Liver (tissue), 9 donors: ENCODE results near the gene GGCX. TPM values are rescaled to one million over a fixed set of nuclear protein-coding genes. Genes with fewer than 3 reads are reported as not detected.

Experiments used
- DNase-seq: peaks from one replicate; pipeline ENCODE4 v3.0.0-alpha.2; 2017; ENCODE audit warnings: low spot score
- H3K27ac ChIP-seq, 2 donors: one replicate each; pipeline ENCODE4 v1.7.0; 2013; ENCODE audit warnings: inconsistent platforms in 2 of 2, low read length in 2 of 2, control low read depth in 1 of 2, low read depth in 1 of 2, mild to moderate bottlenecking in 1 of 2
- H3K27me3 ChIP-seq, 4 donors: one replicate each; pipeline versions ENCODE4 v1.6.1 to v1.7.0; 2013; ENCODE audit warnings: low read length in 3 of 4, inconsistent platforms in 1 of 4, mild to moderate bottlenecking in 1 of 4, moderate library complexity in 1 of 4; ENCODE audit not compliant: control insufficient read depth in 4 of 4, insufficient read depth in 4 of 4
- H3K36me3 ChIP-seq, 4 donors: one replicate each; pipeline versions ENCODE4 v1.6.1 to v1.7.0; 2013; ENCODE audit warnings: low read length in 3 of 4, mild to moderate bottlenecking in 3 of 4, low read depth in 1 of 4, moderate library complexity in 1 of 4; ENCODE audit not compliant: control insufficient read depth in 4 of 4, insufficient read depth in 3 of 4
- H3K4me1 ChIP-seq, 4 donors: one replicate each; pipeline versions ENCODE4 v1.6.1 to v1.7.0; 2013; ENCODE audit warnings: low read length in 3 of 4, mild to moderate bottlenecking in 3 of 4, moderate library complexity in 1 of 4; ENCODE audit not compliant: control insufficient read depth in 4 of 4, insufficient read depth in 4 of 4
- H3K4me3 ChIP-seq, 3 donors: one replicate each; pipeline versions ENCODE4 v1.6.1 to v1.7.0; 2013; ENCODE audit warnings: low read length in 3 of 3, control low read depth in 1 of 3, low read depth in 1 of 3, mild to moderate bottlenecking in 1 of 3
- H3K9ac ChIP-seq, 2 donors: one replicate each; pipeline ENCODE4 v1.7.0; 2013; ENCODE audit warnings: low read length in 2 of 2, mild to moderate bottlenecking in 2 of 2, moderate library complexity in 2 of 2, control low read depth in 1 of 2, low read depth in 1 of 2
- H3K9me3 ChIP-seq, 4 donors: one replicate each; pipeline versions ENCODE4 v1.6.1 to v1.7.0; 2013; ENCODE audit warnings: low read length in 3 of 4; ENCODE audit not compliant: control insufficient read depth in 4 of 4
- ATF3 ChIP-seq: IDR thresholded peaks from 2 replicates; pipeline ENCODE4 v1.6.1; 2016; ENCODE audit warnings: antibody characterized with exemption
- CTCF ChIP-seq: fragments of 150-350 bp; IDR thresholded peaks from 2 replicates; pipeline ENCODE4 v1.5.1; 2017; ENCODE audit warnings: improper control_type of control experiment, low read depth, low read length; ENCODE audit not compliant: missing input control
- EGR1 ChIP-seq, 2 donors: IDR thresholded peaks; 2 replicates each; pipeline ENCODE4 v1.6.1; 2016 to 2018; ENCODE audit warnings: antibody characterized with exemption in 2 of 2, low read depth in 2 of 2
- FOXA1 ChIP-seq: IDR thresholded peaks from 2 replicates; pipeline ENCODE4 v1.6.1; 2016; ENCODE audit warnings: antibody characterized with exemption
- FOXA2 ChIP-seq: IDR thresholded peaks from 2 replicates; pipeline ENCODE4 v1.6.1; 2016; ENCODE audit warnings: antibody characterized with exemption
- GABPA ChIP-seq, 2 donors: IDR thresholded peaks in 1 of 2; conservative IDR thresholded peaks in 1 of 2; 2 replicates each; pipeline ENCODE4 v1.6.1; 2016; ENCODE audit warnings: antibody characterized with exemption in 2 of 2, mild to moderate bottlenecking in 1 of 2, moderate library complexity in 1 of 2
- HNF4A ChIP-seq, 2 donors: conservative IDR thresholded peaks; 2 replicates each; pipeline ENCODE4 v1.6.1; 2016; ENCODE audit warnings: antibody characterized with exemption in 2 of 2, mild to moderate bottlenecking in 2 of 2
- HNF4G ChIP-seq: IDR thresholded peaks from 2 replicates; pipeline ENCODE4 v1.6.1; 2016; ENCODE audit warnings: antibody characterized with exemption
- JUND ChIP-seq, 2 donors: IDR thresholded peaks; 2 replicates each; pipeline ENCODE4 v1.6.1; 2016; ENCODE audit warnings: antibody characterized with exemption in 2 of 2
- MAX ChIP-seq: IDR thresholded peaks from 2 replicates; pipeline ENCODE4 v1.6.1; 2016; ENCODE audit warnings: antibody characterized with exemption
- NR2F2 ChIP-seq: IDR thresholded peaks from 2 replicates; pipeline ENCODE4 v1.6.1; 2016; ENCODE audit warnings: antibody characterized with exemption
- RAD21 ChIP-seq, 2 donors: IDR thresholded peaks; 2 replicates each; pipeline ENCODE4 v1.6.1; 2016; ENCODE audit warnings: antibody characterized with exemption in 2 of 2, mild to moderate bottlenecking in 2 of 2
- REST ChIP-seq: IDR thresholded peaks from 2 replicates; pipeline ENCODE4 v1.6.1; 2016; ENCODE audit warnings: antibody characterized with exemption, mild to moderate bottlenecking
- RXRA ChIP-seq, 2 donors: IDR thresholded peaks; 2 replicates each; pipeline ENCODE4 v1.6.1; 2017 to 2018; ENCODE audit warnings: antibody characterized with exemption in 2 of 2, mild to moderate bottlenecking in 1 of 2
- SP1 ChIP-seq: IDR thresholded peaks from 2 replicates; pipeline ENCODE4 v1.6.1; 2018; ENCODE audit warnings: antibody characterized with exemption, mild to moderate bottlenecking
- YY1 ChIP-seq: IDR thresholded peaks from 2 replicates; pipeline ENCODE4 v1.6.1; 2016; ENCODE audit warnings: antibody characterized with exemption, mild to moderate bottlenecking
- ZBTB33 ChIP-seq: IDR thresholded peaks from 2 replicates; pipeline ENCODE4 v1.6.1; 2016; ENCODE audit warnings: antibody characterized with exemption
- WGBS: extraction: QIAGEN DNeasy Blood & Tissue Kit; methylation state at CpG from one replicate; pipeline ENCODE4 v1.1.7; 2013; 5-methylcytosine and 5-hydroxymethylcytosine counted together
- polyA plus RNA-seq, 2 donors: library from polyadenylated mRNA; stranded (reverse) in 1 of 2; unstranded in 1 of 2; fragments of 200-250 nt in 1 of 2; fragments of >200 nt in 1 of 2; fragmentation: Nextera tagmentation in 1 of 2; extraction: Ambion mirVana in 1 of 2; gene quantifications; one replicate each; pipeline versions ENCODE4 v1.2.1 to v1.2.3, GENCODE V29; 2013 to 2015
- total RNA-seq, 2 donors: library from RNA; depleted of rRNA; stranded (reverse); fragments of >200 nt; gene quantifications; one replicate each; pipeline ENCODE4 v1.2.3, GENCODE V29; 2014
- donor health status: healthy.
- donor health status: healthy.
- donor health status: healthy.
- donor health status: healthy.
- donor health status: healthy.

The GGCX gene
- total and polyA plus RNA-seq, 4 donors: 67.3 to 189 (median 90.4) TPM

- 82% methylated on average over 4 of the region's 4 CpGs for WGBS
- H3K36me3 ChIP-seq: no peaks in the 10 kb centered on the region
- peak overlapping the region; percentile 32 to 74 for H3K27ac ChIP-seq
- no peak overlapping the region for H3K9ac ChIP-seq
- H3K27me3 ChIP-seq: no peaks in the 10 kb centered on the region
- TF ChIP-seq RAD21 (IDR thresholded peaks at IDR 0.05) (no peak), MAX (no peak), GABPA (IDR thresholded peaks at IDR 0.05 in 1 of 2, conservative IDR thresholded peaks at IDR 0.05 in 1 of 2) (no peak), FOXA1 (no peak), YY1 (no peak), JUND (IDR thresholded peaks at IDR 0.05) (no peak), SP1 (no peak), NR2F2 (no peak), EGR1 (IDR thresholded peaks at IDR 0.05; ENCODE audit: low read depth in 2 of 2) (no peak), REST (no peak), FOXA2 (no peak), RXRA (IDR thresholded peaks at IDR 0.05) (no peak), HNF4G (no peak), ZBTB33 (no peak), ATF3 (no peak), CTCF (no peak)
- no peaks in the 10 kb centered on the region for H3K9me3 ChIP-seq
- no peak for DNase-seq
- peaks cover 12 to 43% (median 30%) of the 10 kb centered on the region in 4 donors for H3K4me1 ChIP-seq
- H3K4me3 ChIP-seq: no peak overlapping the region
Observed at GRCh38 chr2:85588645-85589044, 27.4 kb upstream of the GGCX start.

- Histone ChIP-seq H3K27ac (peak overlapping the region; percentile 32 to 74), H3K9me3 (no peaks in the 10 kb centered on the region), H3K4me1 (peaks cover 12 to 47% (median 32%) of the 10 kb centered on the region in 4 donors), H3K36me3 (no peaks in the 10 kb centered on the region), H3K4me3 (no peak overlapping the region), H3K27me3 (no peaks in the 10 kb centered on the region), H3K9ac (no peak overlapping the region)
- TF ChIP-seq CTCF: no peak
- no peak for TF ChIP-seq SP1
- TF ChIP-seq ATF3: no peak
- no peak for TF ChIP-seq HNF4G
- TF ChIP-seq FOXA1: no peak
- no peak for TF ChIP-seq JUND (IDR thresholded peaks at IDR 0.05)
- no peak for TF ChIP-seq RAD21 (IDR thresholded peaks at IDR 0.05)
- no peak for TF ChIP-seq MAX
- no peak for TF ChIP-seq GABPA (IDR thresholded peaks at IDR 0.05 in 1 of 2, conservative IDR thresholded peaks at IDR 0.05 in 1 of 2)
- no peak for TF ChIP-seq HNF4A (conservative IDR thresholded peaks at IDR 0.05)
- no peak for TF ChIP-seq EGR1 (IDR thresholded peaks at IDR 0.05; ENCODE audit: low read depth in 2 of 2)
- no peak for DNase-seq
- 69% methylated on average over 4 of the region's 4 CpGs for WGBS
Observed at GRCh38 chr2:85588236-85588635, 26.9 kb upstream of the GGCX start.
